Heart left ventricle (tissue), 16 donors: ENCODE results near the gene FBXW4. TPM values are rescaled to one million over a fixed set of nuclear protein-coding genes. Genes with fewer than 3 reads are reported as not detected.

Experiments
- ATAC-seq, 4 donors: fragments of 200-7000 bp; cut with Tn5 transposase; one replicate each; pipeline ENCODE4 v1.9.1; 2020 to 2022; ENCODE audit warnings: moderate library complexity in 4 of 4, mild to moderate bottlenecking in 3 of 4, moderate number of reproducible peaks in 1 of 4
- DNase-seq, 5 donors: peaks; one replicate each; pipeline ENCODE4 v3.0.0-alpha.2; 2020
- H3K27ac ChIP-seq, 12 donors: fragments of 200-600 bp; sonication (generic) in 4 of 12; one replicate each; pipeline versions ENCODE4 v1.5.0 to v1.8.0; 2016 to 2022; ENCODE audit warnings: mild to moderate bottlenecking in 2 of 12
- H3K27me3 ChIP-seq, 9 donors: fragments of 200-600 bp; sonication (generic) in 2 of 9; one replicate each; pipeline versions ENCODE4 v1.5.1 to v1.8.0; 2016 to 2022; ENCODE audit warnings: mild to moderate bottlenecking in 3 of 9
- H3K36me3 ChIP-seq, 9 donors: fragments of 200-600 bp; sonication (generic) in 2 of 9; one replicate each; pipeline versions ENCODE4 v1.5.0 to v1.8.0; 2018 to 2022; ENCODE audit warnings: mild to moderate bottlenecking in 2 of 9
- H3K4me1 ChIP-seq, 12 donors: fragments of 200-600 bp; sonication (generic) in 4 of 12; one replicate each; pipeline versions ENCODE4 v1.5.0 to v1.8.0; 2016 to 2022; ENCODE audit warnings: mild to moderate bottlenecking in 3 of 12
- H3K4me3 ChIP-seq, 12 donors: fragments of 200-600 bp; sonication (generic) in 4 of 12; one replicate each; pipeline versions ENCODE4 v1.5.0 to v1.8.0; 2017 to 2022; ENCODE audit warnings: mild to moderate bottlenecking in 9 of 12, moderate library complexity in 4 of 12
- H3K9me3 ChIP-seq, 12 donors: fragments of 200-600 bp; sonication (generic) in 4 of 12; one replicate each; pipeline versions ENCODE4 v1.5.0 to v1.8.0; 2016 to 2022; ENCODE audit warnings: mild to moderate bottlenecking in 1 of 12
- POLR2A ChIP-seq, 2 donors: fragments of 450-650 bp; IDR thresholded peaks; one replicate each; pipeline ENCODE4 v1.6.1; 2017; ENCODE audit warnings: antibody characterized with exemption in 2 of 2, mild to moderate bottlenecking in 2 of 2, moderate library complexity in 2 of 2
- WGBS, 4 donors: extraction: QIAGEN DNeasy Blood & Tissue Kit in 2 of 4; methylation state at CpG; one replicate each; pipeline versions ENCODE4 v1.1.5 to v1.1.7; 2013 to 2018; 5-methylcytosine and 5-hydroxymethylcytosine counted together
- intact Hi-C, 10 donors: fragments of 100-400 bp; cut with DNase I; formaldehyde crosslinking; loops; one replicate each; pipeline versions ENCODE4 v1.11.1 to v1.14.2; 2022
- polyA plus RNA-seq, 2 donors: library from polyadenylated mRNA; stranded (reverse); fragments of 200-250 nt; gene quantifications; one replicate each; pipeline ENCODE4 v1.2.3, GENCODE V29; 2013
- total RNA-seq, 9 donors: library from RNA; depleted of rRNA in 2 of 9; stranded (reverse); fragments of >200 nt in 2 of 9; fragmentation: NEBNext Ultra II Directional in 3 of 9; extraction: Animal tissue kit (Norgen Biotek cat#: 25700) in 3 of 9; gene quantifications; one replicate each; pipeline versions ENCODE4 v1.1.0 to v1.2.4, GENCODE V29; 2016 to 2023
- TF ChIP-seq, protein P1 (sequence below), 12 donors: fragments of 200-600 bp; sonication (generic) in 4 of 12; IDR thresholded peaks; one replicate each; pipeline versions ENCODE4 v1.5.0 to v1.8.0; 2018 to 2022; ENCODE audit warnings: antibody characterized with exemption in 12 of 12, mild to moderate bottlenecking in 5 of 12
- donor health status: ischemic (EF 13 %, LVEDD 7.1; RV severe dilation, severe dysfunction).
- donor health status: healthy with polysubstance abuse.
- donor health status: DM: no; HTN: yes; CAD: no.
- donor health status: DM: no; HTN: no; CAD: no.
- donor health status: ischemic (EF 25% LVEDD 6.9; RV normal size, moderate dysfunction).
- donor health status: ischemic (EF 25% LVEDD 5.7; RV mildly dilated, moderate dysfunction).
- donor health status: healthy.
- donor health status: DM: yes; HTN: yes; CAD: no.
- donor health status: ischemic (EF 35%, LVEDD 5.7; RV mildly dilated, moderate dysfunction).
- donor health status: nonischemic (EF 11% LVEDD 7.7; RV severe dilation, severe dysfunction).
- donor health status: DM: yes; HTN: yes; CAD: no.
- donor health status: PGD.
- donor health status: ischemic (EF 29% LVEDD 5.4; RV normal size, mild dysfunction).
- donor health status: nonischemic (EF 23%, LVEDD 6.1; RV moderate dilation, normal function).

FBXW4 gene
- total and polyA plus RNA-seq, 11 donors, result 35.8 to 116 (median 80.9) TPM

DNA sequence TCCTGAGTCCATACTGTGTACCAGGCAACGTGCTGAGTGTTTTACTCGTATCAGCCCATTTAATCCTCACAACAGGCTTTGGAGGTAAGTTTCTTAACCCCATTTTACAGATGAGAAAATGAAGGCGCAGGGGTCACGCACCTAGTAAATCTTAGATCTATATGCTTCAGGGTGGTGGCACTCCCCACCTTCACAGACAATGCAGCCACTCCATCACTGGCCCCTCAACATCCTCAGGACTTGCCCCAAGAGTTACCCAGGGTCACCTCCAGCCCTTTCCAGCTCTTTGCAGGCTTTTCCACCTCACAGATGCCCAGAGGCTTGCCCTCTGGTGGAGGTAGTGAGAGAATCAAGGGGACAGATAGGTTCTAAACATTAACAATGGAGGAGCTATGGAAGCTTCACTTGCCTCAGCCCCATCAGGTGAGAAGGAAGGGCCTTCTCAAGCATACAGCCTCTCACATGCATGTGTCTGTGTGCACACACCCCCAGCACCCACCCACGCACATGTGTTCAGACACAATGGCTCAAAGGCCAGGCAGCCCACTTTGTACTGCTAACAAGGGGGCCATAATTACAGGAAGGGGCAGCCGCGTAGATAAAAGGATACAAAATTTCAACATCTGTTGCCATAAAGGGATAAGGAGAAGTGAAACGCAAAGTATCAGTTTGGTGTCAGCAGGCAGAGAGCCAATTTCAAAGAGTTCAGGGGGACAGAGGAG lies 77.7 kb downstream of the FBXW4 start:
- ATAC-seq (no peak), DNase-seq (no peak)
- intact Hi-C loops, result no loop called here
- H3K27me3 ChIP-seq, result no peaks in the 10 kb centered on the region
- H3K9me3 ChIP-seq, result no peaks in the 10 kb centered on the region
- TF ChIP-seq, protein P1, sequence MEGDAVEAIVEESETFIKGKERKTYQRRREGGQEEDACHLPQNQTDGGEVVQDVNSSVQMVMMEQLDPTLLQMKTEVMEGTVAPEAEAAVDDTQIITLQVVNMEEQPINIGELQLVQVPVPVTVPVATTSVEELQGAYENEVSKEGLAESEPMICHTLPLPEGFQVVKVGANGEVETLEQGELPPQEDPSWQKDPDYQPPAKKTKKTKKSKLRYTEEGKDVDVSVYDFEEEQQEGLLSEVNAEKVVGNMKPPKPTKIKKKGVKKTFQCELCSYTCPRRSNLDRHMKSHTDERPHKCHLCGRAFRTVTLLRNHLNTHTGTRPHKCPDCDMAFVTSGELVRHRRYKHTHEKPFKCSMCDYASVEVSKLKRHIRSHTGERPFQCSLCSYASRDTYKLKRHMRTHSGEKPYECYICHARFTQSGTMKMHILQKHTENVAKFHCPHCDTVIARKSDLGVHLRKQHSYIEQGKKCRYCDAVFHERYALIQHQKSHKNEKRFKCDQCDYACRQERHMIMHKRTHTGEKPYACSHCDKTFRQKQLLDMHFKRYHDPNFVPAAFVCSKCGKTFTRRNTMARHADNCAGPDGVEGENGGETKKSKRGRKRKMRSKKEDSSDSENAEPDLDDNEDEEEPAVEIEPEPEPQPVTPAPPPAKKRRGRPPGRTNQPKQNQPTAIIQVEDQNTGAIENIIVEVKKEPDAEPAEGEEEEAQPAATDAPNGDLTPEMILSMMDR (IDR thresholded peaks at IDR 0.05), result no peak
- TF ChIP-seq POLR2A (IDR thresholded peaks at IDR 0.05), result no peak
- WGBS, 4 donors, result 85 to 89% (median 87%) methylated on average over 8 of the region's 8 CpGs
- H3K4me1 ChIP-seq, result peaks cover 0 to 11% (median 0%) of the 10 kb centered on the region in 12 donors
- no peak overlapping the region for H3K27ac ChIP-seq
- no peak overlapping the region for H3K4me3 ChIP-seq
- peaks cover 0 to 69% (median 28%) of the 10 kb centered on the region in 9 donors for H3K36me3 ChIP-seq

DNA sequence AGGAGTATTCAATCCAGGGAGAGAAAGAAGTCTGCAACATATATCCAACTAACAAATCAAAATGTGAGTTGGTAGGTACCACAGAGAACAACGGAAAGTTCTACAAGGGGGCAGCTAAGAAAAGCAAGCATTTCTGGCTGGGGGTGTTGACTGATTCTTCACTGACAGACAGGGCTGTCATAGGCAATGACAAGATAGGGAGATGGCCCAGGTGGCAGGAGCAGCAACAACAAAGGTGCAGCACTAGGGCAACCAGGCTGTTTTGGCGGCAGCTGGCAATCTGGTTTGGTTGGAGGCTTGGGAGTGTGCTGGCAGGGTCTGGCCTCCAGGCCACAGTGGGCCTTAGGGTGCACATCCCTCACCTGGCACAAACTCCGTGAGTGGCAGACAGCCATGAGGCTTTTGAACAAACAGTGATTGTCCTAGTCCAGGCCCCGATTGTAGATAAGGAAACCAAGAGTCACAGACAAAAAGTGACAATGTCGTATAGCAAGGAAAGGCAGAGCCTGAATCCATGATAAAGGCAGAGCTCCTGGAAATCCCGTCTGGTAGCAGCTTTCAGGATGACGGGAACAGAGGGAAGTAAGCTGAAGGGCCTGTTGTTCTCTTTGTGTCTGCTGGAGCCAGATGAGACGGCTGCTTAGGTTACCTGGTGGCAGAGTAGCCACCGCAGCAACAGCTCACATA lies 78.4 kb downstream of the FBXW4 start:
- ATAC-seq (peak in 3 of 4 donors; percentile 34 to 47 (median 38)), DNase-seq (no peak)
- Histone ChIP-seq H3K27ac (no peak overlapping the region), H3K9me3 (no peaks in the 10 kb centered on the region), H3K4me3 (no peak overlapping the region), H3K36me3 (peaks cover 0 to 68% (median 27%) of the 10 kb centered on the region in 9 donors), H3K4me1 (peaks cover 0 to 11% (median 0%) of the 10 kb centered on the region in 12 donors), H3K27me3 (no peaks in the 10 kb centered on the region)
- intact Hi-C loops, result no loop called here
- WGBS, 4 donors, result 60 to 67% (median 63%) methylated on average over 8 to 9 of the region's 9 CpGs
- TF ChIP-seq, protein P1 (IDR thresholded peaks at IDR 0.05), result no peak
- no peak for TF ChIP-seq POLR2A (IDR thresholded peaks at IDR 0.05)

DNA sequence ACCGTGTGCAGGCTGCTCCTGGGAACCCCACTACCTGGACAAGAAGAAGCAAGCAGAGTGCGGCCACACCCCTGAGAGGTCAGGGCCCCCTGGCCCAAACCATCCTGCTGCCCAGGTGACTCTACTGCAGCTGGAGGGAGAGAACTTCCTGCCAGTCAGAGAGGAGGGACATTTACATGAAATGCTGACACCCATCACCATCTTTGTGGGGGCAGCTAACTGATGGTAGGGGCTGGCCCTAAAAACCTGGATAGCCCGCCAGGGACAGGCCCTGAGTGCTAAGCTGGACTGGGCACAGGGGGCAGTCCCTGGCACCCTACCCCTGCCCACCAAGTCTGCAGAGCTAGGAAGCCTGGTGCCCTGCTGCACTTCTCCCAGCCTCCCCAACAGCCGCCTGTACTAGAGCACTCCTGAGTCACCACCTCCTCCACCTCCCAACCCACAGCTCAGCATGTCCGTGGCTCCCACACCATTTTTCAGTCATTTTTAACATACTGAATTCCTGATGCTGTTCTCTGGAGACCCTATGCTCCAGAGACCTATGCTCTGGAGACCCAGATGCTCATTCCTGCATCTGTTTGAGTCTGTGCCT lies 79.3 kb downstream of the FBXW4 start:
- ATAC-seq, result no peak
- H3K27ac ChIP-seq, result no peak overlapping the region
- WGBS, 4 donors, result 90 to 93% (median 92%) methylated on average over 5 of the region's 5 CpGs
- peaks cover 0 to 68% (median 30%) of the 10 kb centered on the region in 9 donors for H3K36me3 ChIP-seq
- H3K4me3 ChIP-seq, result no peak overlapping the region
- intact Hi-C loops, result no loop called here
- H3K27me3 ChIP-seq, result no peaks in the 10 kb centered on the region
- H3K9me3 ChIP-seq, result no peaks in the 10 kb centered on the region
- no peak for DNase-seq
- peaks cover 0 to 11% (median 0%) of the 10 kb centered on the region in 12 donors for H3K4me1 ChIP-seq
- TF ChIP-seq POLR2A (IDR thresholded peaks at IDR 0.05), result no peak
- TF ChIP-seq, protein P1 (IDR thresholded peaks at IDR 0.05), result no peak
